Activated CD4-positive, alpha-beta T cell treated with anti-CD3 and anti-CD28 coated beads, Interleukin-2, Interleukin-6, amounts not matched to agents 100 ng/mL and 50 ng/mL, durations not matched to agents 16 hours and 8 hours (primary cell): ENCODE measurements around the gene HACD2.
"Not testable (repeated sequence)": the region's sequence is repeated elsewhere in the genome, so short reads cannot be mapped to it uniquely, and the experiment has no call there.

Experiments used
- DNase-seq: peaks from one replicate; pipeline ENCODE4 v3.0.0-alpha.2; 2020

HACD2 gene

GRCh38 chr3:123584988-123585937 is at the start of gene HACD2:
TSS of gene HACD2 (minus strand) at chr3:123585053. CDS start at chr3:123585027, 26 bp downstream.
- peak; percentile 97 for DNase-seq

DNA sequence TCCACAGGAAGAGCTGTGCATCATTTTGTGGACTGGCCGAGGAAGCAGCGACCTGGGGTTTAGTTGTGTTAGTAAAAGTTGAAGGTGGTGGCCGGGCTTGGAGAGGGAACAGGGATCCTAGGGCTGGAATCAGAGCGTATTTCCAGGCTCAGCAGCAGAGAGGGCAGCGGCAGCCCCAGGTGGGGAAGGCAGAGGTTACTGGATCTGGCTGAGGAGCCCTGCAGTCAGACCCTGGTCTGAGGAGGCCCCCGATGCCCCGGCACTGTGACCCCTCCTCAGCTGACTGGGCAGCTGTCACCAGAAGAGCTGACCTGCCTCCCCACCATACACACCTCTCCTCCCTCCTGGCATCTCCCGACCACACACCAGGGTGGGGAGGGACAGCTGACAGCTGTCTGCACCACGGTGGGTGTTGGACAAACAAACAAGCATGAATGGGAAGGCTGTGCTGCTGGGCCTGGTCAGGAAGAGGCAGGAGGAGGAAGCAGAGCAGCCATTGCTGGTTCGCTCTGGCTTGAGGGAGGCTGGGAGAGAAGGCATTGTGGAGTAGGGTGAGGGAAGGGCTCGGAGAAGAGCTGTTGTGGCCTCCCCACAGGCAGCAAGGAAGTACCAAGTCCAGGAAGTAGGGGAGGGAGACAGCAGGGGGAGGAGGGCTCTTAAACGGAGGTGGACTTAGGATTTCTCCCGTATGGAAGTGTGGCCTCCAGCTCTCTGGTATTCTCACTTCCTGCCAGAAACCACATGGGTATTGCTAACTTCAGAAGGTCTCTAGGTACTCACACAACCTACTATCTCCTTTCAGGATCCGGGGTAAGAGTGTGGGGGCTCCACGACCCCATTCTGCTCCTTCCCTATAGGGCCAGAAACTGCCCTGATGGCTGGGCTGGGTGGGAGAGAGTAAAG is 49.5 kb upstream of the HACD2 start:
- DNase-seq: no peak

GRCh38 chr3:123633530-123633929 is 48.7 kb upstream of the HACD2 start:
- DNase-seq: no peak

DNA sequence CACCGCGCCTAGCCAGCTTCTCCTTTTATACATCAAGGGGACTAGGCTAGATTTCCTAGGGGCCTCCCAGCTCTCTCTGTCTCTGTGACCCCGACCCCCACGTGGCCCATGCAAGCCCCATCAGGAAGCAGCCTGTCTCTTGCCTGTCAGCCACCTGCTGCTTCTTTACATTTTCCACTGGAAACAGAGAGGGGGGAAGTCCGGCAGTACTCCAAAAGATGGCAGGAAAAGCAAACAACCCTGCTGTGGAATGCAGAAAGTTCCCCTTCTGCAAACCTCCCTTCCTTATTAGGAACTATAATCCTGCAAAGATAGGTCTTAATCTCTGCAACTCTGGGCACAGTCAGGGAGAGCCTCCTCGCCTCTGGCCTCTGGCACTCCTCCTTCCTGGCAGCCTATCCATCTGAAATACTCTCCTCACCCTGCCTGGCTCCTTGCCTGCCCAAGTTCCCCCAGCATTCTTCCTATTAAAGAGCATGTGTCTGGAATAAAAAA is 47.4 kb upstream of the HACD2 start:
- DNase-seq: no peak

DNA sequence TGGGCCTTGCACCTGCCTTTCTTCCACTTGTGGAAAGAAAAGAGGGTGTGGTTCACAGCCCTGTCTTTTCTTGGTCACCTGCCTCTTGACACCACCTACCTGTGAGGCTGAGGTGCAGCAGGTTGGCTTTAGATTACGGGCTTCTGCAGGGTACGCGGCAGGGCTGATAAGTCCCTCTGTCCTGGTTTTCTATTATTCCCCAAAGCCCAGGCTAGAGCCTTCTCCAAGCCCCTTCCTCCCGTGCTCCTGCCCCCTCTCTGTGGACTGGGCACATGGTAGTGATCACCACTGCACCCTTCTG is 44.8 kb upstream of the HACD2 start:
- no peak for DNase-seq

DNA sequence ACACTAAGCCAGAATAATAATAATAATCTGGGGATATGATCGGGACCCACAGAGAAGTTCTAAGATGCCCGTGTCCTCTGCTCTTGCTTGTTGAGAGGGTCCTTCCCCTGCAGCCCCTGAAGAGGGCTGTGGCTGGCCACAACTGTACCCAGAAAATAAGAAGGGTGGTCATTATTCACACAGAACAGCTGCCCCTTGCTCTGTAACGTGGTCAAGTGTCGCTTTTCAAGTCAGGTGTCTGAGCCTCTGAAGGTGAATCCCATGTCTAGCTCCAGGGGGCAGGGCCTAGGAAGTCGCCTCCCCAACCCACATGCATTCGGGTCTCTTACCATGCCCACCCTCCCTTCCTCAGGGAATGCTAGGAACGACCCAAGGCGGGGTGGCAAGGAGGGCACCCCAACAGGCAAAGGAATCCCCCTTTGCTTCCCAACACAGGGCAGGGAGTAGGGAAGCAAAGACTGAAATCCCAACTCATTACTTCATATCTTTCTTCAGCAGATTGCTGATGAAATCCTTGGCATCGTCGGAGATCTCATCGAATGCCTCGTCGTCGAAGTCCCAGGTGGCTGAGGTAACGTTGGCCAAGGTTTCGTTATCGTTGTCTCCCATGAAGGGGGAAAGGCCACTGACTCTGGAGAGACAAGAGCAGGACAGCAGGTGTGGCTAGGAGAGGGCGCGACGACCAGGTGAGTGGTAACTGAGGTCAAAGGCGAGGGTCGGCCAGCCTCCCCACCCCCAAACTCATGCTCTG is 44.3 kb upstream of the HACD2 start:
- no peak for DNase-seq

DNA sequence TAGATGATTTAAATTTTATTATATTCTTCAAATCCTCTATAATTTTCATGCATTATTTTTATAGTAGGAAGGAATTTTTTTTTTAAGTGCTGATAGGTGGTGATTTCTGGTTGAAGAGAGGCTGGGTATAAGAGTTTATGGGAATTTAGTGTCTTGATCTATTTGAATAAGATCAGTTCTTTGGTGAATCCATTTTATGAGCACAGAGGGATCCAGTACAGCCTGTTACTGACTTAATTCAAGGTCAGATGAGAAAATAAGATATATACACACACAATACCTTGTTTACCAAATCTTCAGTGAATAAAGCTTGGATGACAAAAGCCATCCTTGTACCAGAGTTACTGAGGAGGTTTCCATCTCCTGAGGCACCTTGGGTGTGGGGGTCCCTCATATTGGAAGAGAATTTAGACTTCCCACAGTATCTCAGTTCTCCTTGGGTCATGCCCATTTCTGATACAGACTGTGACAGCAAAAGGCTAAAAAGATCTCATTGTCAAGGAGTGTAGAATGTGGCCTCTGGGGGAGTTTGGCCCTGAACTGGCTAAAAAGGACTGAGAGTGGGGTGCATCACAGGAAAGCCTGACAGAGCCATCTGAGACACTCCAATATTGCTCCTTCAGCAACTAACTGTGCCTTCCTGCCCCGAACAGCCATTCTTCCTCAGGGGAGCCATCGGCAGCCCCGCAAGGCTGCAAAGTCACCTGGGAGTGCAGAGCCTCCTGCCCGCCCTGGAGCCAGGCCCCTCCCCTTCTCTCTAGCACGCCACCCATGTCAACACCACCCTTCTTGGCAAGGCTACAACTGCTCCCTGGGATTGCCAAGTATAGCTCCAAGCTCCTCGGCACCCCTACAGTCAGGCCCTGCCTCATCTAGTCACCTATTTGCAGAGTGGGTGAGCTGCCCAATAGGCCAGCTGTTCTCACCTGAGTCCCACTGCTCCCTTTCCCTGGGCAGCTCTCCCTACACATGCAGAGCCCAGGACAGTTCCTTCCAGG is 43.1 kb upstream of the HACD2 start:
- no peak for DNase-seq

DNA sequence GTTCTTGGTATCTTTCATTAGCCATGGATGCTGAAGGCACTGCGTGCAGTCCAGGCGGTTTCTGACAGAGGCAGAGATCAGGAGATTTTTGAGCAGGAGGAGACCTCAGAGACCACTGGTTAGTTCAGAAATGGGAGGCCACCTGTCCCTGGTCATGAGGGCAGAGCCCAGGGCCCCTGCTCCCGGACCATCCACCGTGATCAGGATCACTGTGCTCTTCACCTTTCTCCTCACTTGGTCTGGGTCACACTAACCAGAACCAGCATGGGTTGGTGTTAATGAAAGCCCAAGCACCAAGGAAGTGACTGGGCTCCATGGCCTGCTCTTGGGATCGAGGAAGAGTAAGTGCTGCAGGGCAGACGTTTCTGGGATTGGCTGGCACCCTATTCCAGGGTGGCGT is 42.0 kb upstream of the HACD2 start:
- no peak for DNase-seq

DNA sequence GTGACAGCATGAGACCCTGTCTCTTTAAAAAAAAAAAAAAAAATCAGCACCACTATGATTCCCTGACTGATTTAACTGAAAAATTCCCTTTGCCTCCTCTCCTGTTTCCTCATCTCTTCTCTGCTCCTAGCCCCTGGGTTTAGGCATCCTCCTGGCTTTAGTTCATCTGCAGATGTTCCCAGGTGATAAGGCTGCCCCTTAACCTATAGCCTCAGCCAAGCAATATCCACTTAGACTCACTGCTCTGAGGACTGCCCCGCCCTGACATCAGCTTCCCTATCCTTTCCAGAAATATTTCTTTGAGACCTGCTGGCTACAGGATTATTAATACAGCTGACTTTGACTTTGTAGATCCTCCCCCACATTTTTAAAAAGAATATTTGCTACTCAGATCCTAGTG is 39.4 kb upstream of the HACD2 start:
- DNase-seq: no peak

- no peak for DNase-seq
Observed at GRCh38 chr3:123623346-123623880, 38.6 kb upstream of the HACD2 start.

DNA sequence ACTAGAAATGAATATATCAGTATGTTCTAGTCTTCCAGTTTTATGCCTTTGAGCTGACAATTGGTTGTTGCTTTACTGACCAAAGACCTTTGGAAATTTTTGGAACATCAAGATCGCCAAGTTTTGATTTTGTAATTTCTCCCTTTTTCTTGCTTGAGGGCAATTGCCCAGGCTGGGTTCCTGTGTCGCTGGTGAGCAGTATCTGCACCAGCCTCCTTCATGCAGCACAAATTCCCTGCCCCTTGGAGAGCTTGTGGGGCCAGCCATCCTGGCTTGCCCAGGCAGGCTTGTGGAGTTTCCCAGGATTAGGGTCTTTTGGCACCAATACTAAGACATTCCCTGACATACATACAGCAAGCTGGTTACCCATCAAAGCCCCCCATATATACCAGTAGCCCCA is 37.9 kb upstream of the HACD2 start:
- no peak for DNase-seq

GRCh38 chr3:123621850-123622189 is 37.0 kb upstream of the HACD2 start:
- DNase-seq: no peak

GRCh38 chr3:123621186-123621849 is 36.5 kb upstream of the HACD2 start:
- DNase-seq: no peak

DNA sequence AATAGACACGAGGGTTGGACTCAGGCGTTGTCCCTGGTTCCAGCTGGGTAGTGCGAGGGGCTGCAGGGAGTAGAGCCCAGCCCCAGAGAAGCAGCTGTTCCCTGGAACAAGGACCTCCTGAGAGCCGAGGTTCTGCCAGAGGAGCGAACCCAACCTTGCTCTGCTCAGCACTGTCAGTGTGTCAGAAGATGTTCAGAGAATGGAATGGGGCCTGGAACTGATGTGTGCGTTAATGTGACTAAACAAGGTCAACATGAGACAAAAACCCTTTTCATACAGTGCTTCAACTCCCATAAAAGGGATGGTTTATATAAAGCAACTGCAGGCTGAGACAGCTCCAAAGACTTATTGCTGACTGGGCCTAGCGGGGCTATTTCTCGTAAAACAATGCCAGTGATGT is 35.5 kb upstream of the HACD2 start:
- no peak for DNase-seq

GRCh38 chr3:123618768-123619484 is 34.1 kb upstream of the HACD2 start:
- DNase-seq: no peak

- DNase-seq: no peak
Observed at GRCh38 chr3:123618076-123618708, 33.3 kb upstream of the HACD2 start.

DNA sequence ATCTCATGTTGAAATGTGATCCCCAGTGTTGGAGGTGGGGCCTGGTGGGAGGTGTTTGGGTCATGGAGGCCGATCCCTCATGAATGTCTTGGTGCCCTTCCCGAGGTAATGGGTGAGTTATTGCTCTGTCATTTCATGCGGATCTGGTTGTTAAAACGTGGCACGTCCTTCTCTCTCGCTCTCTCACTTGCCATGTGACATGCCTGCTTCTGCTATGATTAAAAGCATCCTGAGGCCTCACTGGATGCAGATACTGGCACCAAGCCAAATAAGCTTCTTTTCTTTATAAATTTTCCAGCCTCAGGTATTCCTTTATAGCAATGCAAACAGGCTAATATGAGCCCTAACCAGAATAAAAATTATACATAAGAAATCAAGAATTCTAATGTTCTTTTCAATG is 31.7 kb upstream of the HACD2 start:
- DNase-seq: no peak

- DNase-seq: no peak
Observed at GRCh38 chr3:123613543-123613942, 28.7 kb upstream of the HACD2 start.

GRCh38 chr3:123611674-123612073 is 26.8 kb upstream of the HACD2 start:
- DNase-seq: not testable (repeated sequence)

- DNase-seq: no peak
Observed at GRCh38 chr3:123611082-123611481, 26.2 kb upstream of the HACD2 start.
